ENCODE results near the gene LIF. TPM values are rescaled to one million over a fixed set of nuclear protein-coding genes. Genes with fewer than 3 reads are reported as not detected.

The LIF gene
- total RNA-seq, 1 donor from 2014 or later, result 0.26 TPM

DNA sequence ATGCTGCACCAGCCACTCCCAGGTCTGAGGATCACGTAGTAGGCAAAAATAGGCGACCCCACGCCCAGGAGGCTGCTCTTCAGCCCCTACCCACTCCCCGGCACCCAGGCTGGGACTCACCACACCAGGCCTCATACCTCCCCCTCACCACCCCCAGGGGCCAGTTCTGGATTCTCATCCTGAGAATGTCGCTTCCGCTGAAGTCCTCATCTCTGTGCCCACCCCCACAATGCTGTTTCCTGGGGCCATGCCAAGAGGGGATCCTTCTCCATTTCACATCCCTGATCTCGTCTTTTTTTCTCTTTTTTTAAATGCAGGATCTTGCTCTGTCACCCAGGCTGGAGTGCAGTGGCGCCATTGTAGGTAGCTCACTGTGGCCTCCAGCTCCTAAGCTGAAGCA, 21.8 kb upstream of the LIF start:
- FAIRE-seq, result no peak
- Histone ChIP-seq H3K36me3 (ENCODE audit: control insufficient read depth, insufficient read depth, low read length) (no peaks in the 10 kb centered on the region), H3K4me3 (ENCODE audit: low read depth, low read length) (no peak overlapping the region), H3K27me3 (ENCODE audit: control insufficient read depth, insufficient read depth, low read length) (peaks cover 2% of the 10 kb centered on the region)
- TF ChIP-seq CTCF (IDR thresholded peaks at IDR 0.05; ENCODE audit: insufficient read depth, low read length, severe bottlenecking), result no peak
- no peak for DNase-seq (ENCODE audit: low read depth)

DNA sequence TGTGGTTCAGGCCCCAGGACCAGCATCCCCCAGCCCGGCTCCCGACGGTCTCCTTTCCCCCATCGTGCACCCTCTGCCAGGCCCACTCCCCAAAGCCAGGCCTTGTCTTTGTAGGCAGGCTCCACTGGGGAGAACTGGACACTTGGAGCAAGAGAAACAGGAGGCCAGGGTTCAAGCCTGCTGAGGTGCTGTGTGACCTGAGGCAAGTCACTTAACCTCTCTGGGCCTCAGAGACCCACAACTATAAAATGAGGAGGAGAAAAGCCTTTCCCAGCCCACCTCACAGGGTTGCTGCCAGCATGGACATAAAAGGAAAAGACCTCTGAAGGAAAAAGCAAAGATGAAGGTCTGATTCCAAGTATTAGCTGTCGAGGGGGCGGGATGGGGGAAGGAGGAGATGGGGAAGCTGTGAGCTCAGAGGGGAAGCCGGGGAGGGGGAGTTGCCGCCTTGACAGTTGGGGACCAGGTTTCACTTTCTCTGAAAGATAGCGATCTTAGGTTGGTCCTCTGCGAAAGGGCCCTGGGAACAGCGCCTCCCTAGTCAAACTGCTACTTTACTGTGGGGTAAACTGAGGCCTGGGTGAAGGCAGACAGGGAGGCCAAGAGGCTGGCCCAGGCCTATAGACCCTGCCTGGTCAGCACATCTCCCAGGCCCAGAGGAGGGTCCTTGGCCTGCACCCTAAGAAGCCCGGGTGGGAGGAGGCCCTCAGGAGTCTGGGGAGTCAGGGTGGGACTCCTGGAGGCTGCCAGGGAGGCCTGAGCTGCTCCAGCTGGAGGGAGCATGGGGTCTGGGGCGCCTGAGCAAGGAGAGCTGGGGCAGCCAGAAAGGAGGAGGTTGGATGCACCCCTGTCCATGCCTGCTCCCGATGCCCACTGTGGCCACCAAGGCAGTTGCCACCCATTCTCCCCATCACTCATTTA, 21.1 kb upstream of the LIF start:
- DNase-seq (ENCODE audit: low read depth) (no peak), FAIRE-seq (no peak)
- H3K36me3 ChIP-seq (ENCODE audit: control insufficient read depth, insufficient read depth, low read length), result no peaks in the 10 kb centered on the region
- H3K27me3 ChIP-seq (ENCODE audit: control insufficient read depth, insufficient read depth, low read length), result peaks cover 2% of the 10 kb centered on the region
- no peak overlapping the region for H3K4me3 ChIP-seq (ENCODE audit: low read depth, low read length)
- no peak for TF ChIP-seq CTCF (IDR thresholded peaks at IDR 0.05; ENCODE audit: insufficient read depth, low read length, severe bottlenecking)

DNA sequence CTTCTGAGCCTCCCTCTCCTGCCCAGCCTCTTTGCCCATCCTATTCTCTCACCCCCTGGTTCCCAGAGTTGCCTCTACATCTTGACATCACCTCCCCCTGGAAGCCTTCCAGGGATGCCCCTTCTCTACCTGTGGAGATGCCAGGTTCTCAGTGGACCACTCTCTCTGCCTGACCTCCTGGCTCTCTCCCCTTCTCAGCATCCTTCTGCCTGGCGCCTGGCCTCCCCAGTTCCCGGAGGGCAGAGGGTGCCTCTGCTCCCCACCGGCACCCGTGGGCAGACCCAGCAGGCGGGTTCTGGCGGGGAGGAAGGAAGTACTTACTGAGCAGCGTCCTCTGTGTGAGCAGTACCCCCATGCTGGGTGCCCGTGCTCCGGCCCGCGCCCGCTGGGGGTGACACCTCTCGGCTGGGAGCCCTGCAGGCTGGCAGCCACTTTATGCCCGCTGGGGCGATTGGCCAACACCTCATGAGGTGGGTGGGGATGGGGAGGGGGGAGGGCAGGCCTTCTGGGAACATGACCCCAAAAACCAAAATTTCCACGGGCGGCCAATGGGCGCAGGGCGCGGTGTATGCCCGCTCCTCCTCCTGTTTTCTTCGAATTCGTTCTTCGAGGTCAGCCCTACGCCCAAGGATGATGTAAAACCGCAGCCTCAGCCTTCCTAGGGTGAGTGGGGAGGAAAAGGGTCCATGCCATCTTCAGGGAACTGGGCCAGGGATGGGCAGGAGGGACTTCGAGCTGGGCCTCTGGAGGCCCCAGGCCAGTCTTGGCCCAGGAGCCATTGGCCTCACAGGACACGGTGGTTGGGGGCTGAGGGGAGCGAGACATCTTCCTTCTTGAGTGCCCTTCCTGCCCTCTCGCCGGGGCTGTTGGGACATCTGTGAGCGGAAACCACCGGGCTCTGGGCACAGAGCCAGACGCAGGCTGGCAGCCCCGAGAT, 20.2 kb upstream of the LIF start, which contains the start of gene OSM:
OSM (minus strand) TSS at position 407 of the 937 bp plus-strand sequence; CDS start at position 355, 52 bp downstream.
- Histone ChIP-seq H3K4me3 (ENCODE audit: low read depth, low read length) (no peak within 1 kb of the TSS), H3K27me3 (ENCODE audit: control insufficient read depth, insufficient read depth, low read length) (peaks cover 2% of the 10 kb centered on the region), H3K36me3 (ENCODE audit: control insufficient read depth, insufficient read depth, low read length) (no peaks in the 10 kb centered on the region)
- no peak for DNase-seq (ENCODE audit: low read depth)
- FAIRE-seq, result no peak
- TF ChIP-seq CTCF (IDR thresholded peaks at IDR 0.05; ENCODE audit: insufficient read depth, low read length, severe bottlenecking), result no peak

DNA sequence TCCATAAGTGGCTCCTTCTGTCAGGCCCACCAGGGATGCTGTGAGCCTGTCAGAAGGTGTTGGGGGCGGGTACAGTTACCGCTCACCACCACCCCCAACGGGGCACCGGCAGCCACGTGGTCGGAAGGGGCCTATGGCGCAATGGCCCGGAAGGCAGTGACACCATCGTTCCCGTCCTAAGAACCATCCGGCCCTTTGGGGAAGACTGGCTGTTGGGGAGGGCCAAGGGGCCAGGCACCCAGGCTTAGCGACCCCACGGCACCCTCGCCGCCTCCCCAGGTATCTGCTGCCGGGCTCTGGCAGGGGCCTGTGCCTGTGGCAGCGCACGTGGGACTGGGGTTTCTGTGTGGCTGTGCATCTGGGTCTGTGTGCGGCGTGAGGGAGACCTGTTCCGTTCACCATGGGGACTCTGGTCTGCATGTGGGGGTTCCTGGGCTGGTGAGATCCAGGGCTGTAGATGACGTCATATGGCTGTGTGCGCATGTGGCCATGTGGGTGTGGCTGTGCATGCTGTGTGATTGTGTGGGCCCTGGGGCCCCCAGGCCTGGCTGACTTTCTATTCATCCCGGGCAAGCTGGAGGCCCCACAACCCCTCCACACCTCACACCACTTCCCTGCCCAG, 19.4 kb upstream of the LIF start:
- no peak for TF ChIP-seq CTCF (IDR thresholded peaks at IDR 0.05; ENCODE audit: insufficient read depth, low read length, severe bottlenecking)
- no peak for FAIRE-seq
- Histone ChIP-seq H3K4me3 (ENCODE audit: low read depth, low read length) (no peak overlapping the region), H3K27me3 (ENCODE audit: control insufficient read depth, insufficient read depth, low read length) (peaks cover 2% of the 10 kb centered on the region), H3K36me3 (ENCODE audit: control insufficient read depth, insufficient read depth, low read length) (no peaks in the 10 kb centered on the region)
- DNase-seq (ENCODE audit: low read depth), result no peak

DNA sequence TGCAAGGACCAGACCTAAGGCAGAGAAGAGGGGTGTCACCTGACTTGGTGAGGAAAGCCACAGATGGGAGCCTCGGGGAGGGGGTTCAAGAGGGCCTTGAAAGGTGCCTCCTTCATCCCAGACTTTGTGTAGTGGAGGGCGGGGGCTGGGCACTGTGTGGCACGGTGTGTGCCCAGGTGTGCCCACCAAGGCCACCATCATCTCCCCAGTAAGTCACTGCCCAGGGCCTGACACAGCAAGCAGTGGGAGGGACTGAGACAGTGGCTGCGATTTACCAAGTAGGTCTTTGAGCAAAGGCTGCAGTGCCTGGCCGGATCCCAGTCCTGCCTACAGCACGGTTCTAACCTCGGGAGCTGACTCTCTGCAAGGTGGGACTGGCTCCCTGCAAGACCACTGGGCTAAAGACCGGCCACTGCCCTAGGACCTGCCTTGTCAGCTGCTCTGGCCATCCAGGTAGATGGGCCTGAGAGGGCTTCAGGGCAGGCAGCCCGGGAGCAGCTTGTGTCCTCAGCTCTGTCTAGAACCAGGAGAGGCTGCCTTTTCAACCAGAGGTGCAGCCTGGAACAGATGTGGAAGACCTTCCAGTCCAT, 18.7 kb upstream of the LIF start:
- Histone ChIP-seq H3K36me3 (ENCODE audit: control insufficient read depth, insufficient read depth, low read length) (no peaks in the 10 kb centered on the region), H3K27me3 (ENCODE audit: control insufficient read depth, insufficient read depth, low read length) (peaks cover 2% of the 10 kb centered on the region), H3K4me3 (ENCODE audit: low read depth, low read length) (no peak overlapping the region)
- no peak for FAIRE-seq
- DNase-seq (ENCODE audit: low read depth), result no peak
- TF ChIP-seq CTCF (IDR thresholded peaks at IDR 0.05; ENCODE audit: insufficient read depth, low read length, severe bottlenecking), result no peak
